Psoas muscle (tissue), 8 donors: ENCODE measurements around the gene MUC3A. TPM values are rescaled to one million over a fixed set of nuclear protein-coding genes. Genes with fewer than 3 reads are reported as not detected.

Experiments used
- ATAC-seq, 4 donors: fragments of 200-7000 bp; cut with Tn5 transposase; one replicate each; pipeline ENCODE4 v1.9.1; 2020; ENCODE audit warnings: moderate library complexity in 3 of 4, mild to moderate bottlenecking in 2 of 4
- DNase-seq, 2 donors: peaks; one replicate each; pipeline ENCODE4 v3.0.0-alpha.2; 2020
- H3K27ac ChIP-seq: fragments of 200-600 bp; one replicate; pipeline ENCODE4 v1.8.0; 2022
- H3K27me3 ChIP-seq, 3 donors: fragments of 200-600 bp in 1 of 3; one replicate each; pipeline versions ENCODE4 v1.6.1 to v1.8.0; 2013 to 2022; ENCODE audit warnings: low read length in 2 of 3, mild to moderate bottlenecking in 2 of 3, moderate library complexity in 1 of 3; ENCODE audit not compliant: insufficient read depth in 3 of 3
- H3K36me3 ChIP-seq, 2 donors: fragments of 200-600 bp in 1 of 2; one replicate each; pipeline versions ENCODE4 v1.6.1 to v1.8.0; 2013 to 2022; ENCODE audit warnings: low read depth in 1 of 2, mild to moderate bottlenecking in 1 of 2, moderate library complexity in 1 of 2; ENCODE audit not compliant: insufficient read depth in 1 of 2
- H3K4me1 ChIP-seq: fragments of 200-600 bp; one replicate; pipeline ENCODE4 v1.8.0; 2022
- H3K4me3 ChIP-seq: fragments of 200-600 bp; one replicate; pipeline ENCODE4 v1.8.0; 2022; ENCODE audit warnings: mild to moderate bottlenecking
- H3K9me3 ChIP-seq: fragments of 200-600 bp; one replicate; pipeline ENCODE4 v1.8.0; 2022
- CTCF ChIP-seq: fragments of 200-600 bp; IDR thresholded peaks from one replicate; pipeline ENCODE4 v1.8.0; 2022; ENCODE audit warnings: antibody characterized with exemption
- WGBS, 3 donors: extraction: QIAGEN DNeasy Blood & Tissue Kit; methylation state at CpG; one replicate each; pipeline versions ENCODE4 v1.1.6 to v1.1.7; 2013; 5-methylcytosine and 5-hydroxymethylcytosine counted together
- intact Hi-C, 2 donors: fragments of 100-400 bp; cut with DNase I; formaldehyde crosslinking; loops; one replicate each; pipeline versions ENCODE4 v1.11.0 to v1.14.2; 2022
- polyA plus RNA-seq, 3 donors: library from polyadenylated mRNA; stranded (reverse); fragments of 200-250 nt; gene quantifications; one replicate each; pipeline ENCODE4 v1.2.3, GENCODE V29; 2013
- total RNA-seq, 4 donors: library from RNA; stranded (reverse); fragmentation: NEBNext Ultra II Directional in 2 of 4; extraction: Animal tissue kit (Norgen Biotek cat#: 25700) in 2 of 4; gene quantifications; one replicate each; pipeline versions ENCODE4 v1.2.1 to v1.2.4, GENCODE V29; 2021 to 2023
- donor health status: healthy with polysubstance abuse.
- donor health status: DM: no; HTN: no; CAD: no; lungs with moderate emphysema.
- donor health status: Bipolar disorder and iron deficiency.
- donor health status: healthy.
- donor health status: DM: yes; HTN: yes; CAD: no.
- donor health status: DM: no; HTN: no; CAD: no.
- donor health status: DM: no; HTN: no; CAD: no.
- donor health status: DM: yes; HTN: yes; CAD: no.

The MUC3A gene
- total and polyA plus RNA-seq, 7 donors, result 0.10 to 0.79 (median 0.30) TPM

GRCh38 chr7:101009629-101010028 lies 60.3 kb downstream of the MUC3A start:
- no peaks in the 10 kb centered on the region for H3K36me3 ChIP-seq
- H3K9me3 ChIP-seq, result no peaks in the 10 kb centered on the region
- 66 to 74% (median 67%) methylated on average over 5 of the region's 5 CpGs for WGBS, 3 donors
- intact Hi-C loops, result no loop called here
- H3K27me3 ChIP-seq, result peaks cover 0 to 15% (median 0%) of the 10 kb centered on the region in 3 donors
- no peak for DNase-seq
- H3K4me3 ChIP-seq, result no peak overlapping the region
- no peak for TF ChIP-seq CTCF
- no peak overlapping the region for H3K27ac ChIP-seq
- no peaks in the 10 kb centered on the region for H3K4me1 ChIP-seq
- no peak for ATAC-seq

GRCh38 chr7:101012931-101013330 lies 63.6 kb downstream of the MUC3A start:
- Histone ChIP-seq H3K27me3 (peaks cover 0 to 15% (median 13%) of the 10 kb centered on the region in 3 donors), H3K4me3 (no peak overlapping the region), H3K27ac (no peak overlapping the region), H3K36me3 (no peaks in the 10 kb centered on the region), H3K9me3 (no peaks in the 10 kb centered on the region), H3K4me1 (no peaks in the 10 kb centered on the region)
- intact Hi-C loops, result no loop called here
- ATAC-seq (no peak), DNase-seq (peak in 1 of 2 donors; percentile 23)
- WGBS, 3 donors, result 82 to 89% (median 86%) methylated on average over 6 of the region's 6 CpGs
- no peak for TF ChIP-seq CTCF

- ATAC-seq (no peak), DNase-seq (peak in 1 of 2 donors; percentile 19)
- Histone ChIP-seq H3K9me3 (no peaks in the 10 kb centered on the region), H3K27ac (no peak overlapping the region), H3K4me1 (no peaks in the 10 kb centered on the region), H3K4me3 (no peak overlapping the region), H3K36me3 (no peaks in the 10 kb centered on the region), H3K27me3 (peaks cover 0 to 19% (median 14%) of the 10 kb centered on the region in 3 donors)
- TF ChIP-seq CTCF, result no peak
- intact Hi-C loops, result no loop called here
- WGBS, 3 donors, result 77 to 84% (median 79%) methylated on average over 8 of the region's 8 CpGs
These were observed 66.3 kb downstream of the MUC3A start for GRCh38 chr7:101015626-101016025.

- ATAC-seq (peak; percentile 51 to 77 (median 68)), DNase-seq (peak; percentile 68 to 79)
- H3K27ac ChIP-seq, result no peak overlapping the region
- TF ChIP-seq CTCF, result no peak
- intact Hi-C loops, result no loop called here
- H3K27me3 ChIP-seq, result peaks cover 0 to 19% (median 16%) of the 10 kb centered on the region in 3 donors
- H3K36me3 ChIP-seq, result no peaks in the 10 kb centered on the region
- H3K4me3 ChIP-seq, result peak overlapping the region; percentile 51
- H3K9me3 ChIP-seq, result no peaks in the 10 kb centered on the region
- WGBS, 3 donors, result 0 to 1% (median 1%) methylated on average over 23 to 29 of the region's 29 CpGs
- no peaks in the 10 kb centered on the region for H3K4me1 ChIP-seq
These were observed 67.9 kb downstream of the MUC3A start for GRCh38 chr7:101017064-101017777.

Other genes with a start within 250 kb of the MUC3A start
- 10 to 100 TPM; 28.4 to 44.4 (median 39.4) TPM for gene POP7, start 243.4 kb upstream of the MUC3A start, total RNA-seq
- 100 to 1,000 TPM in 1 of 3 donors, 10 to 100 TPM in 2; 74.1 to 129 (median 86.0) TPM for gene POP7, start 243.4 kb upstream of the MUC3A start, polyA plus RNA-seq
- gene EPO, start 229.1 kb upstream of the MUC3A start, total RNA-seq, result not detected
- not detected for gene EPO, start 229.1 kb upstream of the MUC3A start, polyA plus RNA-seq
- gene ZAN, start 215.9 kb upstream of the MUC3A start, total RNA-seq, result not detected
- not detected for gene ZAN, start 215.9 kb upstream of the MUC3A start, polyA plus RNA-seq
- gene EPHB4, start 122.0 kb upstream of the MUC3A start, total RNA-seq, result 10 to 100 TPM; 10.3 to 13.9 (median 11.3) TPM
- 1 to 10 TPM; 5.1 to 9.2 (median 5.1) TPM for gene EPHB4, start 122.0 kb upstream of the MUC3A start, polyA plus RNA-seq
- 1 to 10 TPM; 2.9 to 4.7 (median 3.9) TPM for gene SLC12A9, start 96.8 kb upstream of the MUC3A start, total RNA-seq
- gene SLC12A9, start 96.8 kb upstream of the MUC3A start, polyA plus RNA-seq, result 1 to 10 TPM; 2.2 to 3.3 (median 2.5) TPM
- gene TRIP6, start 82.1 kb upstream of the MUC3A start, total RNA-seq, result 1 to 10 TPM; 5.0 to 8.8 (median 6.8) TPM
- 1 to 10 TPM; 4.3 to 7.1 (median 5.3) TPM for gene TRIP6, start 82.1 kb upstream of the MUC3A start, polyA plus RNA-seq
- 10 to 100 TPM; 46.8 to 79.8 (median 61.0) TPM for gene SRRT, start 74.4 kb upstream of the MUC3A start, total RNA-seq
- 10 to 100 TPM; 48.2 to 58.1 (median 51.2) TPM for gene SRRT, start 74.4 kb upstream of the MUC3A start, polyA plus RNA-seq
- 1 to 10 TPM; 2.5 to 8.0 (median 6.0) TPM for gene UFSP1, start 59.8 kb upstream of the MUC3A start, total RNA-seq
- gene UFSP1, start 59.8 kb upstream of the MUC3A start, polyA plus RNA-seq, result 1 to 10 TPM; 3.7 to 7.6 (median 4.3) TPM
- gene ACHE, start 53.6 kb upstream of the MUC3A start, total RNA-seq, result 10 to 100 TPM; 21.4 to 99.2 (median 36.8) TPM
- 10 to 100 TPM; 10.7 to 23.8 (median 14.2) TPM for gene ACHE, start 53.6 kb upstream of the MUC3A start, polyA plus RNA-seq
- under 1 TPM in 2 of 4 donors, not detected in 2; 0.02 to 0.13 TPM for gene MUC12, start 20.0 kb downstream of the MUC3A start, total RNA-seq
- under 1 TPM in 1 of 3 donors, not detected in 2; 0.09 TPM for gene MUC12, start 20.0 kb downstream of the MUC3A start, polyA plus RNA-seq
- gene MUC17, start 70.5 kb downstream of the MUC3A start, total RNA-seq, result under 1 TPM in 1 of 4 donors, not detected in 3; 0.02 TPM
- gene MUC17, start 70.5 kb downstream of the MUC3A start, polyA plus RNA-seq, result under 1 TPM in 1 of 3 donors, not detected in 2; 0.03 TPM
- 10 to 100 TPM; 10.1 to 15.7 (median 13.8) TPM for gene TRIM56, start 135.9 kb downstream of the MUC3A start, total RNA-seq
- 10 to 100 TPM in 1 of 3 donors, 1 to 10 TPM in 2; 3.2 to 13.3 (median 5.8) TPM for gene TRIM56, start 135.9 kb downstream of the MUC3A start, polyA plus RNA-seq
- gene SERPINE1, start 177.6 kb downstream of the MUC3A start, total RNA-seq, result 10 to 100 TPM in 1 of 4 donors, 1 to 10 TPM in 3; 7.1 to 14.4 (median 7.4) TPM
- gene SERPINE1, start 177.6 kb downstream of the MUC3A start, polyA plus RNA-seq, result 100 to 1,000 TPM in 1 of 3 donors, 1 to 10 TPM in 2; 4.3 to 269 (median 5.9) TPM
- 1 to 10 TPM; 5.7 to 7.1 (median 6.6) TPM for gene AP1S1, start 204.9 kb downstream of the MUC3A start, total RNA-seq
- gene AP1S1, start 204.9 kb downstream of the MUC3A start, polyA plus RNA-seq, result 10 to 100 TPM; 11.1 to 29.9 (median 17.8) TPM
- gene VGF, start 216.0 kb downstream of the MUC3A start, total RNA-seq, result under 1 TPM in 1 of 4 donors, not detected in 3; 0.10 TPM
- 1 to 10 TPM in 1 of 3 donors, under 1 TPM in 1, not detected in 1; 0.03 to 4.3 TPM for gene VGF, start 216.0 kb downstream of the MUC3A start, polyA plus RNA-seq
- gene NAT16, start 230.8 kb downstream of the MUC3A start, total RNA-seq, result not detected
- under 1 TPM in 1 of 3 donors, not detected in 2; 0.01 TPM for gene NAT16, start 230.8 kb downstream of the MUC3A start, polyA plus RNA-seq